ENCODE results near the gene ALDH3B1.

GRCh38 chr11:68017980-68018729 is 8.0 kb downstream of the ALDH3B1 start:
- TF ChIP-seq EZH2 (IDR thresholded peaks at IDR 0.05; ENCODE audit: borderline replicate concordance, low read length) (no peak), CTCF (conservative IDR thresholded peaks at IDR 0.05 in 1 of 2, IDR thresholded peaks at IDR 0.05 in 1 of 2; ENCODE audit: extremely low read depth in 1 of 2, insufficient read depth in 1 of 2, low read depth in 1 of 2, low read length in 2 of 2) (no peak)
